ENCODE results near the gene BRSK2. TPM values are rescaled to one million over a fixed set of nuclear protein-coding genes. Genes with fewer than 3 reads are reported as not detected.
"Not testable (repeated sequence)": the region's sequence is repeated elsewhere in the genome, so short reads cannot be mapped to it uniquely, and the experiment has no call there.

Gene BRSK2
- total and polyA plus RNA-seq, 2 experiments from 2014 or later, result 4.7 to 13.6 TPM

DNA sequence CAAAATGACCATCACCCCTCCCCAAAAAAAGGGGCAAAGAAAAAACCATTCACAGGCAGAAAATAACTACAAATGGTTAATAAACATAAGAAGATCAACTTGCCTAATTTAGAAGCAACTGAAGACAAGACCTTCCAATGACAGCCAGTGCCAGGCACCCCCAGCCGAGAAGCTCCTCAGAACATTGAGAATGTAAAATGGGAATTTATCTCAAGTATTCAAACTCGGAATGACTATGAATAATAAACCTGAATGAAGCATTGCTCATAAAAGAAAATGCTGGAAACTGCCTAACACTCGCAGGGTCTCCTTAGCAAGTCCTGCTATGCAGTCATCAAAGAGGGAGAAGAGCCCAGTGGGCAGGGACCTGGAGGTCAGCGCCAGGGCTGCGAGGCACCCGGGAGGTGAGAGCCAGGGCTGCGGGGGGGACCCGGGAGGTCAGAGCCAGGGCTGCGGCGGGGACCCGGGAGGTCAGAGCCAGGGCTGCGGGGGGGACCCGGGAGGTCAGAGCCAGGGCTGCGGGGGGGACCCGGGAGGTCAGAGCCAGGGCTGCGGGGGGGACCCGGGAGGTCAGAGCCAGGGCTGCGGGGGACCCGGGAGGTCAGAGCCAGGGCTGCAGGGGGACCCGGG is 120.0 kb downstream of the BRSK2 start:
- H4K20me1 ChIP-seq (ENCODE audit: insufficient read depth, poor library complexity, severe bottlenecking), result peaks cover 65% of the 10 kb centered on the region
- H3K36me3 ChIP-seq (replicated peaks; ENCODE audit: insufficient read depth, low read depth), result no peaks in the 10 kb centered on the region
- no peak overlapping the region for H2AFZ ChIP-seq
- TF ChIP-seq EZH2phosphoT487 (IDR thresholded peaks at IDR 0.05; ENCODE audit: low read depth, severe bottlenecking, unreplicated experiment), result no peak
- TF ChIP-seq, protein P1, sequence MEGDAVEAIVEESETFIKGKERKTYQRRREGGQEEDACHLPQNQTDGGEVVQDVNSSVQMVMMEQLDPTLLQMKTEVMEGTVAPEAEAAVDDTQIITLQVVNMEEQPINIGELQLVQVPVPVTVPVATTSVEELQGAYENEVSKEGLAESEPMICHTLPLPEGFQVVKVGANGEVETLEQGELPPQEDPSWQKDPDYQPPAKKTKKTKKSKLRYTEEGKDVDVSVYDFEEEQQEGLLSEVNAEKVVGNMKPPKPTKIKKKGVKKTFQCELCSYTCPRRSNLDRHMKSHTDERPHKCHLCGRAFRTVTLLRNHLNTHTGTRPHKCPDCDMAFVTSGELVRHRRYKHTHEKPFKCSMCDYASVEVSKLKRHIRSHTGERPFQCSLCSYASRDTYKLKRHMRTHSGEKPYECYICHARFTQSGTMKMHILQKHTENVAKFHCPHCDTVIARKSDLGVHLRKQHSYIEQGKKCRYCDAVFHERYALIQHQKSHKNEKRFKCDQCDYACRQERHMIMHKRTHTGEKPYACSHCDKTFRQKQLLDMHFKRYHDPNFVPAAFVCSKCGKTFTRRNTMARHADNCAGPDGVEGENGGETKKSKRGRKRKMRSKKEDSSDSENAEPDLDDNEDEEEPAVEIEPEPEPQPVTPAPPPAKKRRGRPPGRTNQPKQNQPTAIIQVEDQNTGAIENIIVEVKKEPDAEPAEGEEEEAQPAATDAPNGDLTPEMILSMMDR (IDR thresholded peaks at IDR 0.05; ENCODE audit: poor library complexity), result no peak
- TF ChIP-seq EZH2 (IDR thresholded peaks at IDR 0.05; ENCODE audit: borderline replicate concordance), result no peak
- H3K27me3 ChIP-seq, result no peaks in the 10 kb centered on the region
- H3K9me3 ChIP-seq (ENCODE audit: low read depth), result no peaks in the 10 kb centered on the region
- WGBS (ENCODE audit: low lambda C conversion rate, missing lambda C conversion rate), result 91% methylated on average over 9 of the region's 20 CpGs
- no peak for DNase-seq (ENCODE audit: low spot score)
- no peak overlapping the region for H3K4me3 ChIP-seq
- H3K4me1 ChIP-seq (ENCODE audit: insufficient read depth), result peaks cover 6% of the 10 kb centered on the region
- peaks cover 61% of the 10 kb centered on the region for H3K79me2 ChIP-seq
- no peak overlapping the region for H3K27ac ChIP-seq
- H3K9me2 ChIP-seq (replicated peaks; ENCODE audit: insufficient read depth), result no peaks in the 10 kb centered on the region
- H3K4me2 ChIP-seq, result no peak overlapping the region

DNA sequence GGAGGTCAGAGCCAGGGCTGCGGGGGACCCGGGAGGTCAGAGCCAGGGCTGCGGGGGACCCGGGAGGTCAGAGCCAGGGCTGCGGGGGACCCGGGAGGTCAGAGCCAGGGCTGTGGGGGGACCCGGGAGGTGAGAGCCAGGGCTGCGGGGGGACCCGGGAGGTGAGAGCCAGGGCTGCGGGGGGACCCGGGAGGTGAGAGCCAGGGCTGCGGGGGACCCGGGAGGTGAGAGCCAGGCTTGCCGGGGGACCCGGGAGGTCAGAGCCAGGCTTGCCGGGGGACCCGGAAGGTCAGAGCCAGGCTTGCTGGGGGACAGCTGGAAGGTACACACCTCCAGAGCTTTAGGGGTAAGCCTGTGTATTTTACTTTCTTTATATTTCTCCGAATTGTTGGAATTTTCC is 120.6 kb downstream of the BRSK2 start:
- Histone ChIP-seq H3K79me2 (peaks cover 61% of the 10 kb centered on the region), H4K20me1 (ENCODE audit: insufficient read depth, poor library complexity, severe bottlenecking) (peaks cover 71% of the 10 kb centered on the region)
- not testable (repeated sequence) for H3K4me2 ChIP-seq; DNase-seq (ENCODE audit: low spot score); H3K27me3 ChIP-seq; H2AFZ ChIP-seq; H3K9me2 ChIP-seq (replicated peaks; ENCODE audit: insufficient read depth); H3K9me3 ChIP-seq (ENCODE audit: low read depth); H3K4me1 ChIP-seq (ENCODE audit: insufficient read depth); H3K27ac ChIP-seq; H3K4me3 ChIP-seq; H3K36me3 ChIP-seq (replicated peaks; ENCODE audit: insufficient read depth, low read depth)
- WGBS (ENCODE audit: low lambda C conversion rate, missing lambda C conversion rate), result 89% methylated on average over 5 of the region's 18 CpGs

DNA sequence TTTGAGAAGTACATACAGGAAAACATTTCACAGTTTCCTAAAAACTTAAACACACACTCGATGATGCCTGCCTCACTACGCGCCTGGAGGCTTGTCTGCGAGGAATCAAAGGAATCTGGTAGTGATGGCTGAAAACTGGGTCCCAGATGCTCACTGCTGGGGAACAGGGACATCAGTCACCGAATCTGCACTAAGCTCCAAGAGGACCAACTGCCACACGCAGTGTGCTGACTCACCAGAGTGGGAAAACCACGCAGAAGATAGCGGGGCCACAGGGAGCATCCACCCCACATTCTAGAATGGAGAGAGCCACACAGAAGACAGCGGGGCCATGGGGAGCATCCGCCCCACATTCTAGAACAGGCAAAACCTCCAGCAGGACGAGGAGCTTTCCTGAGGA is 121.2 kb downstream of the BRSK2 start:
- Histone ChIP-seq H2AFZ (no peak overlapping the region), H3K4me1 (ENCODE audit: insufficient read depth) (peaks cover 8% of the 10 kb centered on the region), H3K9me3 (ENCODE audit: low read depth) (no peaks in the 10 kb centered on the region), H3K4me2 (no peak overlapping the region), H3K79me2 (peaks cover 56% of the 10 kb centered on the region), H3K9me2 (replicated peaks; ENCODE audit: insufficient read depth) (no peaks in the 10 kb centered on the region), H3K36me3 (replicated peaks; ENCODE audit: insufficient read depth, low read depth) (no peaks in the 10 kb centered on the region), H3K4me3 (no peak overlapping the region), H4K20me1 (ENCODE audit: insufficient read depth, poor library complexity, severe bottlenecking) (peaks cover 70% of the 10 kb centered on the region), H3K27ac (no peak overlapping the region), H3K27me3 (no peaks in the 10 kb centered on the region)
- WGBS (ENCODE audit: low lambda C conversion rate, missing lambda C conversion rate), result 83% methylated on average over 11 of the region's 11 CpGs
- TF ChIP-seq, protein P1 (IDR thresholded peaks at IDR 0.05; ENCODE audit: poor library complexity), result no peak
- TF ChIP-seq EZH2phosphoT487 (IDR thresholded peaks at IDR 0.05; ENCODE audit: low read depth, severe bottlenecking, unreplicated experiment) (no peak), EZH2 (IDR thresholded peaks at IDR 0.05; ENCODE audit: borderline replicate concordance) (no peak)
- no peak for DNase-seq (ENCODE audit: low spot score)

DNA sequence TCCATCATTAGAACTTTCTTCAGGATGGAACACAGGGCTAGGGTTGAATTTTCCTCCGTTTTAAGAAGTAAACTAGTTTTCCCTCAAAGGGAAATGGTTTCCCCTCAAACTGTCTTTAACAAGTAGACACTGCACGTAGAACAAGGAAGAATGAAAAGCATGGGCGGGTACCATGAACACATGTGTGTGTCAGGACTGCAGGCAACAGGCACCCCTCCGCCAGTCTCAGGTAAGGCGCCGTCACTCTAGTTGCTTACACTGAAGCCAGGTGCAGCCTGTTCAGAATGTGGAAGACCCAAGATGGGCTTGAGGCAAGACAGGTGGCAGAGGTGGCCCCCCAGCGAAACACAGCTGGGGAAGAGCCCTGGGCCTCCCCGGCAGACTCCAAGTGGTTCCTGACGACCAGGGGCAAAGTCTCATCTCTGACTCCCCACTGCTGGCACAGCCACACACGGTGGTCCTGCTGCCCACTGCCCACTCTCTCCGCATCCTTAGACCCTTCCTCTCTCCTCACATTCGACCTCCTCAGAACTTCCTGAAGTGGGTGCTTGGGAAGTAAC is 122.3 kb downstream of the BRSK2 start:
- Histone ChIP-seq H4K20me1 (ENCODE audit: insufficient read depth, poor library complexity, severe bottlenecking) (peaks cover 76% of the 10 kb centered on the region), H3K79me2 (peaks cover 45% of the 10 kb centered on the region)
- TF ChIP-seq EZH2phosphoT487 (IDR thresholded peaks at IDR 0.05; ENCODE audit: low read depth, severe bottlenecking, unreplicated experiment) (no peak), EZH2 (IDR thresholded peaks at IDR 0.05; ENCODE audit: borderline replicate concordance) (no peak)
- TF ChIP-seq, protein P1 (IDR thresholded peaks at IDR 0.05; ENCODE audit: poor library complexity), result no peak

More for the DNA sequence above, 122.3 kb downstream of the BRSK2 start:
- no peak overlapping the region for H3K4me2 ChIP-seq
- no peak overlapping the region for H3K4me3 ChIP-seq
- H2AFZ ChIP-seq, result no peak overlapping the region
- no peaks in the 10 kb centered on the region for H3K36me3 ChIP-seq (replicated peaks; ENCODE audit: insufficient read depth, low read depth)
- DNase-seq (ENCODE audit: low spot score), result no peak
- no peaks in the 10 kb centered on the region for H3K27me3 ChIP-seq
- WGBS (ENCODE audit: low lambda C conversion rate, missing lambda C conversion rate), result 90% methylated on average over 12 of the region's 12 CpGs
- H3K27ac ChIP-seq, result no peak overlapping the region
- no peaks in the 10 kb centered on the region for H3K9me2 ChIP-seq (replicated peaks; ENCODE audit: insufficient read depth)
- peaks cover 8% of the 10 kb centered on the region for H3K4me1 ChIP-seq (ENCODE audit: insufficient read depth)
- H3K9me3 ChIP-seq (ENCODE audit: low read depth), result no peaks in the 10 kb centered on the region
